OCI-LY7 (cell line): ENCODE results near the gene PAK6.

Source experiments
- EZH2phosphoT487 ChIP-seq: fragments of 200-600 bp; sonication (generic); IDR thresholded peaks from 2 replicates; pipeline ENCODE4 v1.6.1; 2018; ENCODE audit warnings: low read depth, borderline replicate concordance, mild to moderate bottlenecking, mixed run types, antibody characterized with exemption, low read length, moderate library complexity, mixed read lengths
- TF ChIP-seq, protein P1 (sequence below): fragments of 200-600 bp; sonication (generic); conservative IDR thresholded peaks from 2 replicates; pipeline ENCODE4 v1.5.1; 2014; ENCODE audit warnings: mild to moderate bottlenecking, antibody characterized with exemption, low read length, moderate library complexity, mixed read lengths

DNA sequence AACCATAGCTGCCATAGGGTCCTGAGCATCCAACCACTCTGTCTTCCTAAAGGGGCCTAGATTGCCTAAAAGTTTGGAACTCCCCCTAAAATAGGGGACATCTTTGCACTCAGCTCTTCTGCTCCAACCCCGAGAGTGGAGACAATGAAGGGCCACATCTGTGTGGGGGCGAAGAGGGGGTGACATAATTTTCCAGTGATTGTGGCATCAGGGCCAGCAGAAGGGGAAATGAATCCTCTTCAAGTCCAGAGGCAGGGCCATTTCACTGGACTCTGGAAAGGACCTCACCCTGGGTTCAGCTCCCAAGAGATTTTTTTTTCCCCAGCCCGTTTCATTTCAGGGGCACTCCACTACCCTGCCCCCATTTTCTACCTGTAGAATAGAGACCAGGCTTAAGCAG is 48.6 kb downstream of the PAK6 start:
- TF ChIP-seq, protein P1, sequence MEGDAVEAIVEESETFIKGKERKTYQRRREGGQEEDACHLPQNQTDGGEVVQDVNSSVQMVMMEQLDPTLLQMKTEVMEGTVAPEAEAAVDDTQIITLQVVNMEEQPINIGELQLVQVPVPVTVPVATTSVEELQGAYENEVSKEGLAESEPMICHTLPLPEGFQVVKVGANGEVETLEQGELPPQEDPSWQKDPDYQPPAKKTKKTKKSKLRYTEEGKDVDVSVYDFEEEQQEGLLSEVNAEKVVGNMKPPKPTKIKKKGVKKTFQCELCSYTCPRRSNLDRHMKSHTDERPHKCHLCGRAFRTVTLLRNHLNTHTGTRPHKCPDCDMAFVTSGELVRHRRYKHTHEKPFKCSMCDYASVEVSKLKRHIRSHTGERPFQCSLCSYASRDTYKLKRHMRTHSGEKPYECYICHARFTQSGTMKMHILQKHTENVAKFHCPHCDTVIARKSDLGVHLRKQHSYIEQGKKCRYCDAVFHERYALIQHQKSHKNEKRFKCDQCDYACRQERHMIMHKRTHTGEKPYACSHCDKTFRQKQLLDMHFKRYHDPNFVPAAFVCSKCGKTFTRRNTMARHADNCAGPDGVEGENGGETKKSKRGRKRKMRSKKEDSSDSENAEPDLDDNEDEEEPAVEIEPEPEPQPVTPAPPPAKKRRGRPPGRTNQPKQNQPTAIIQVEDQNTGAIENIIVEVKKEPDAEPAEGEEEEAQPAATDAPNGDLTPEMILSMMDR: no peak
- no peak for TF ChIP-seq EZH2phosphoT487
